Dedifferentiated amniotic fluid mesenchymal stem cell (primary cell): Measurements from ENCODE around the gene RAB24.
A peak's percentile ranks its signal among the peaks of the same experiment; 100 is the strongest.
"Not testable (repeated sequence)": the region's sequence is repeated elsewhere in the genome, so short reads cannot be mapped to it uniquely, and the experiment has no call there.

Source experiments
- DNase-seq: peaks from one replicate; pipeline ENCODE4 v3.0.0-alpha.2; 2016; ENCODE audit errors: extremely low spot score

The RAB24 gene

GRCh38 chr5:177303121-177303924, at the start of gene RAB24, which contains the start of gene PRELID1:
TSS of gene RAB24 (minus strand) at chr5:177303719. CDS start at chr5:177303288, 431 bp downstream.
TSS of gene PRELID1 (plus strand) at chr5:177303799. CDS start at chr5:177303986, 187 bp downstream.
- peak; percentile 81 for DNase-seq

- DNase-seq = no peak
Measured at GRCh38 chr5:177353093-177353492, 49.6 kb upstream of the RAB24 start.

- peak; percentile 97 for DNase-seq
Measured at GRCh38 chr5:177351392-177352329, 48.1 kb upstream of the RAB24 start, which contains the start of gene LMAN2. TSS of gene LMAN2 (minus strand) at chr5:177351668. CDS start at chr5:177351647, 21 bp downstream.

- DNase-seq = no peak
Measured at GRCh38 chr5:177350776-177351391, 47.4 kb upstream of the RAB24 start.

GRCh38 chr5:177349762-177350161, 46.2 kb upstream of the RAB24 start:
- no peak for DNase-seq

GRCh38 chr5:177349362-177349647, 45.8 kb upstream of the RAB24 start:
- no peak for DNase-seq

GRCh38 chr5:177347699-177348098, 44.2 kb upstream of the RAB24 start:
- no peak for DNase-seq

GRCh38 chr5:177346820-177347219, 43.3 kb upstream of the RAB24 start:
- DNase-seq = no peak

- no peak for DNase-seq
Measured at GRCh38 chr5:177344891-177345290, 41.4 kb upstream of the RAB24 start.

GRCh38 chr5:177343777-177344176, 40.3 kb upstream of the RAB24 start:
- DNase-seq = no peak

GRCh38 chr5:177343000-177343399, 39.5 kb upstream of the RAB24 start:
- not testable (repeated sequence) for DNase-seq

- DNase-seq = no peak
Measured at GRCh38 chr5:177339107-177339638, 35.7 kb upstream of the RAB24 start.

- DNase-seq = no peak
Measured at GRCh38 chr5:177338251-177339106, 35.0 kb upstream of the RAB24 start.

GRCh38 chr5:177336603-177337494, 33.3 kb upstream of the RAB24 start:
- no peak for DNase-seq

- no peak for DNase-seq
Measured at GRCh38 chr5:177336112-177336511, 32.6 kb upstream of the RAB24 start.

GRCh38 chr5:177335701-177336065, 32.2 kb upstream of the RAB24 start:
- no peak for DNase-seq

- DNase-seq = no peak
Measured at GRCh38 chr5:177334781-177335700, 31.5 kb upstream of the RAB24 start.

- DNase-seq = no peak
Measured at GRCh38 chr5:177334155-177334551, 30.6 kb upstream of the RAB24 start.
